HG03039 (cell line): ENCODE data around the gene LOXL1.
"Not testable (repeated sequence)": the region's sequence is repeated elsewhere in the genome, so short reads cannot be mapped to it uniquely, and the experiment has no call there.

Source experiments
- ATAC-seq: cut with Tn5 transposase; IDR thresholded peaks from one replicate; pipeline ENCODE4 v1.9.1; 2021; ENCODE audit warnings: mild to moderate bottlenecking, moderate library complexity; ENCODE audit not compliant: unreplicated experiment

Gene LOXL1

DNA sequence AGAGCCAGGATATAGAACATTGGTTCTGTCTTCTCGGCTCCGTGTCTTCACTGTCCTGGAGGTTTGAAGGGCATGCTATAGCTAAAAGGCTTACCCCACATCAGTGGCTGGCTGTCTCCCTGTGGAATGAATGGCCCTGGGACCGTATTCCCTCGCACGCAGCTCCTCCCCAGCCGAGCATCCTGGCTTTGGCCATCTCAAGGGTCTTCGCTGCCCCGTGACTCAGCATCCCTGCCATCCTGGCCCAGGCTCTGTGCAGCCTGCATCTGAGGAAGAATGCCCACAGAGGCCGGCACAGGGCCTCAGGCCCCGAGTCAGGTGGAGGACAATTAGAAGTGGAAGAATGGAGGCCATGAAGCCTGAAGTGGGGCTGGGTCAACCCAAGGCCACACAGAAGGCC is 11.0 kb downstream of the LOXL1 start:
- no peak for ATAC-seq

GRCh38 chr15:73937726-73938125 is 11.5 kb downstream of the LOXL1 start:
- no peak for ATAC-seq

- not testable (repeated sequence) for ATAC-seq
Observed at GRCh38 chr15:73938516-73938915, 12.3 kb downstream of the LOXL1 start.

DNA sequence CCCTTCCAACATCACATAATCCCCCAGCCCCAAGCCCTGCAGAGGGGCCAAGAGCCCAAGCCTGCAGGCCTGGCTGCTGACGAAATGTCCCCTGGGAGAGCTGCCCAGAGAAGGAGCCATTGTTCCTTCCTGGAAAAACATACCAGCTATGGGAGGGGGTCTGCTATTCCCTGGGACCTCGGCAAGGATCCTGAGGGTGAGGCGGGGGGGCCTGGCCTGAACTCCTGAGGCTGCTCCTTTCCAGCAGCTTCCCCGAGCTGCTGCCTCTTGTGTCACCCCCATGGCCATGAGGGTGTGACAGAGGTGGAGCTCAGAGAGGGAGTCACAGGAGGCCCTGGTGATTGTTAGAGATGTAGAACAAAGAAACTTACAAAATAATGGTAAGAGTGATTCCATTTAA is 12.9 kb downstream of the LOXL1 start:
- no peak for ATAC-seq

DNA sequence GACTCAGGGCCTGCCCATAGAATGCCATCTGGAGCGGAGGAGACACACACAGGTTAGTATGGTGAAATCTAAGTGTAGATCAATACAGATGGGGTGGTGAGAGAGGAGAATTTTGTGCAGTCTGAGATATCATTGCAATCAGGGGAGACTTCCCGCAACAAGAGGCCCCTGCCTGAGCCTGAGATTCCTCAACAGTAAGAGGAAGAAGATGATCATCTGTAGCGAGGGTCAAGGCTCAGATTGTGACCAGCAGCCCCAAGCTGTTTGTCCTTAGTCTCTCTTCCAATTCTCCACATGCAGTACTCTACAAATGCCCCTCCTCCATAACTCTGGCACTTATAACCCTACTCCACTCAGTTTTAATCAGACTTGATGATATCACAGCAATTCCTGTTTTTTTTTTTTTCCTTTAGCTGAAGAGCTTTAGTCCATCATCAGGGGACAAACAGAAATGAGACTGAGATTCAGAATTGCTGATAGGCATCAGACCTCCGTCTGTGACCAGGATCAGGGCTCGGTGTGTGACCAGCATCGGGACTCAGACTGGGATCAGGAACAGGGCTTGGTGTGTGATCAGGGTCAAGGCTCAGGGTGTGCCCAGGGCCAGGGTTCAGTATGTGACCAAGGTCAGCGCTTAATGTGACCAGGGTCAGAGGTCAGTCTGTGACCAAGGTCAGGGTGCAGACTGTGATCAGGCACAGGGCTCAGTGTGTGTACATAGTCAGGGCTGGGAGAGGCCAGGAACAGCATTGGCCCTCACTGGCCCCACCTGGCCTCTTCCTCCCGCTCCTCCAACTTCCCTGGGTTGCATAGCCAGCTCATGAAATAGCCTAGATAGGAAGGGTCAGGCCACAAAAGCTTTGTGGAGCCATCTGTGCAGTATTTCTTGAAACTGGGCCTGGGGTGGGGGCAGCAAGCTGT is 14.1 kb downstream of the LOXL1 start:
- no peak for ATAC-seq

DNA sequence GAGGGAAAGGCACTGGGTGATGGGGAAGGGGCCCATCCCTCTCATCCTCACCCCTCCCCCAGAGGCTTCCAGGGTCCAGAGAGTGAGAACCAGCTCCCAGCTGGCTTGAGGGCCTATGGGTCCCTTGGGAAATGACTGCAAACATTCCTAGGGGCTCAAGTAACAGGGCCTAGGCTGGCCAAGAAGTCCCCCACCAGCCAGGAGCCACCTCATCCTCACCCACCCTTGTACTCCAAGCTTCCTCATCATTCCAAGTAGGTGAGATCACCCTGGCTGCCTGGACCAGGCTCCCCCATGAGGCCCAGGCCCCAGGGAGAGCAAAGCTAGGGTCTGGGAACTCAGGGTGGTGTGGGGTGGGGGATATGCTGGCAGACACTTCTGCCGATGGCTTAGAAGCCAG is 14.8 kb downstream of the LOXL1 start:
- ATAC-seq = no peak

DNA sequence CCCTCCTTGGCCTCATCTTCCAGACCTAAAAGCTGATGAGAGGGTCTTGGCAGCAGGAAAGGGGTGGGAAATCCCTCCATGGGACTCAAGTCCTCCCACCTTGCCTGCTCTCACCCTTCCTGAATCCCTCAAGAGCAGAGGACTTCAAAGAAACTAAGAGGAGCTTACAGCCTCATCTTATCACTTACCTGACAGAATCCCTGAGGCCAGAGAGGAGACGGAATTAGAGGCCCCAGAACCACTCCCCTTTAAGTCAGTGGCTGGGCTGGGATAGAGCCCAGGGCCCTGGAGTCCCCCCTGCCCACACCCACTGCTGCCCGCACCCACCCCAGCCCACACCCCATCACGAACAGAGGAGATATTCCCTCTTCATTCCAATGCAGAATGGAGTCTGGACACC is 15.2 kb downstream of the LOXL1 start:
- no peak for ATAC-seq

DNA sequence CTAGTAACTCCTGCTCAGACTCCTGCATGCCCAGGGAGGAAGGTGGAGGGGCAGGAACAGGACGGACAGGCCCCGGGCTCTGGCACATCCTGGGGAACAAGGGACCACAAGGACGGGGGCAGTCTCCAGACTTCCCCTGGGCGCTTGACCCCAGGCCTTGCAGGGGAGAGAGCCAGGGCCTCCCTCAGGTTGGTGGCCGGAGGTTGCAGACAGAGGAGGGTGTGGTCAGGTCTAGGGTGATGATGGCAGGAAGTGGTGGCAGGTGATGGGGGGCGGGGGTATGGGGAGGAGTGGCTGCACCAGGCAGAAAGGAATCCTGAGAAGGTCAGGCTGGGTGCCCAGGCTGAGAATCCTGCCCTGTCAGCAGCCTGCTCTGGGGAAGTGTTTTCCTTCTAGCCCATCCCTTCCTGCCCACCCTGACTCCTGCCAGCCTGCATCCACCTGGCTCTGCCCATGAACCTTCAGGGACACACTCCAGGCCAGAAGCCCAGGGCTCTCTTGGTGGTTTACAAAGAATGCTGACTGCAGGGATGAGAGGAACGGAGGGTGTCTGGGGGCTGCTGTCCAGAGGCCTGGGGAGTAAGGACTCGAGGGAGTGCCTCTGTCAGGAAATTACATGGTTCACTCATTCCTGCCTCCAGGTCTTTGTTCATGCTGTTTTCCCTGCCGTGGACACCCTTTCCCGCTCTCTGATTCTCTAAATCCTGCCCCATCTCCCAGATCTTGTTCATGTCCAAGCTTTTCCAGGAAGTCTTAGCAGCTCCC is 15.8 kb downstream of the LOXL1 start:
- no peak for ATAC-seq

DNA sequence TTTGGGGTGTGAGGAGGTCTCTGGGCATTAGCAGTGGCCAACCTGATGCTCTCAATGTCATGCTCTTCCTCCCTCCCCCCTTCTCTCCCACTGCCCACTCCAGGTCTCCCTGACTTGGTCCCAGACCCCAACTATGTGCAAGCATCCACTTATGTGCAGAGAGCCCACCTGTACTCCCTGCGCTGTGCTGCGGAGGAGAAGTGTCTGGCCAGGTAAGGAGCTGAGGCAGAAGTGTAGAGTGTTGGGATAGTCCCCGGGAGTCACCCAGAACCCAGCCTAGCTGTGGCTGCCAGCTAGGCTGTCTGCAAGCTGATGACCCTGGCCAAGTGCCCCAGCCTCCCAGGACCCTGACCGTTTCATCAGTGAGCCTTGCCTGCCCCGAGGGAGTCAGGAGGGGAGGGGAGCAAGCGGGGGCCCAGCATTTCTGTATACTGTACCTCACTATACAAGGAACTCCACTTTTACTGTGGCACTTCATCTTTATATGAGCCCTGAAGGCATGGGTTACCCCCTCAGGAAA is 16.5 kb downstream of the LOXL1 start:
- no peak for ATAC-seq

GRCh38 chr15:73944161-73945129 is 18.2 kb downstream of the LOXL1 start:
- ATAC-seq = no peak

DNA sequence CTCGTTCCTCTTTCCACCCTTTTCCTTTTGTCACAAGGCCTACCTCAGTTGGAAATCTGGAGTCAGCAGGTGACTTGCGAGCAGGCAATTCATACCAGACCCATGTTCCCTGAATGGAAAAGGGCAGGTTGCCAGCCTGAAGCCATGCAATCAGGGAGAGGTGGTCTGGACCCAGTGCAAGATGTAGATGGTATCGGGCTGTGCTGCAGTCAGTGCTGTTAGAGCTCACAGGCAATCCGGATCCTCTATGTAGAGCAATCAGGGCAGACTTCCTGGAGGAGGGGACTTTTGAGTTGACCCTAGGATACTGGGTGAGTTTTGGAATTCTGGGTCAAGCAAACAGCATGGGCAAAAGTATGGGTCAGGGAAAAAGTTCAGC is 18.9 kb downstream of the LOXL1 start:
- no peak for ATAC-seq

DNA sequence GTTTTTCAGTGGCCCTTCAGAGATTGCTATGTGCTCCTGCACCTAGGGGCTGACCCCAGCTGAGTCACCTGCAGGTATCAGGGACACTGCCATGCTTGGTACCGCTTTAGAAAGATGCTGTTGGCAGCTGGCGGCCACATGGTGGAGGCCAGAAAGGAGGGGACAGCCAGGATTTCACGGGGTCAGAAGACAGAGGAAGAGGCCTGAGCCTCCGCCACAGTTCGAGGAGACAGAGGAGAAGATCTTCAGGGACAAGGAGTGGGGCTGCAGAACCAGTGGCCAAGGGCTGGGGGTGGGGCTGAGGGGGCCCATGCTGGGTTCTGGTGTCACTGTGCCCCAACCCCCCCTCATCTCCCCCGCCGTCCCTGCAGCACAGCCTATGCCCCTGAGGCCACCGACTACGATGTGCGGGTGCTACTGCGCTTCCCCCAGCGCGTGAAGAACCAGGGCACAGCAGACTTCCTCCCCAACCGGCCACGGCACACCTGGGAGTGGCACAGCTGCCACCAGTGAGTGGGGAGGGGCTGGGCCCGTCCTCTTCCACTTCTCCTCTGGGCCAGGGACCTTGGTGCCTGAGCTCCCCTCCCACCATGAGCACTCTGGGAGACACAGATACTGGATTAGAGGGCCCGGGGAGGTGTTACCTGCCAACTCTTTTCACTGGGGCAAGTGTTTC is 19.9 kb downstream of the LOXL1 start:
- ATAC-seq = no peak

GRCh38 chr15:73946795-73947370 is 20.6 kb downstream of the LOXL1 start:
- ATAC-seq = no peak

GRCh38 chr15:73947651-73948050 is 21.4 kb downstream of the LOXL1 start:
- no peak for ATAC-seq

GRCh38 chr15:73948396-73948795 is 22.1 kb downstream of the LOXL1 start:
- ATAC-seq = no peak

GRCh38 chr15:73948982-73949381 is 22.7 kb downstream of the LOXL1 start:
- no peak for ATAC-seq

GRCh38 chr15:73949496-73949895 is 23.2 kb downstream of the LOXL1 start:
- no peak for ATAC-seq

GRCh38 chr15:73950479-73950830 is 24.2 kb downstream of the LOXL1 start:
- ATAC-seq = no peak

- no peak for ATAC-seq
Observed at GRCh38 chr15:73950831-73951561, 24.7 kb downstream of the LOXL1 start.
